NK-92 (cell line): Measurements from ENCODE around the gene BTBD18.

ENCODE experiments used
- DNase-seq: peaks from one replicate; lab custom pipeline; 2025; ENCODE audit not compliant: unreplicated experiment; lab: John Stamatoyannopoulos, UW

BTBD18 gene, protein sequence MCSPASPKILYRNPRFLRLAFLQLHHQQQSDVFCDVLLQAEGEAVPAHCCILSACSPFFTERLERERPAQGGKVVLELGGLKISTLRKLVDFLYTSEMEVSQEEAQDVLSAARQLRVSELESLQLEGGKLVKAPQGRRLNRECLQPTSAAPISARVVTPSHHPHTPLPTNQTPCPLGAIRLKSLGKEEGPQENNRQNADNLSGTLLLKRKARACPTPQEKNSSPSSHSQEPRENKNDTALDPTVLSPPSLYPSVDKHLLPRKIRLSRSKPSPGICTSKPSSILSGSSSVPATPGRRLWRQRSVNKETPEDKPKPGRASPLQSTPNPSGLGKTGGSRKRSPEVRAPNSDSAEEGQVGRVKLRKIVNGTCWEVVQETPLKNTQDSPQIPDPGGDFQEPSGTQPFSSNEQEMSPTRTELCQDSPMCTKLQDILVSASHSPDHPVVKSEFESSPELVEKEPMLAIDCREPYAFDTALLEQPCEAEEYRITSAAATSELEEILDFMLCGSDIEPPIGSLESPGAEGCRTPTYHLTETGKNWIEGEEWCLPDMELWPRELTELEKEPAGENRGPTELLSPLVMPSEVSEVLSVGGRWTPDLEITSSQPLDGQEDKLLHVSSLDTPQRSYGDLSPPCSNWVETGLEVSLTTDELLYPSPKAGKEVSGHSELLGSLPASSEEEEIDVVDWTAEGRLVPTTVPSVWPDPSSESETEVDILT

GRCh38 chr11:57751676-57752253 lies at the start of gene BTBD18:
BTBD18 (minus strand) TSS chr11:57751819; CDS start chr11:57751188, 631 bp downstream.
- DNase-seq, result no peak

DNA sequence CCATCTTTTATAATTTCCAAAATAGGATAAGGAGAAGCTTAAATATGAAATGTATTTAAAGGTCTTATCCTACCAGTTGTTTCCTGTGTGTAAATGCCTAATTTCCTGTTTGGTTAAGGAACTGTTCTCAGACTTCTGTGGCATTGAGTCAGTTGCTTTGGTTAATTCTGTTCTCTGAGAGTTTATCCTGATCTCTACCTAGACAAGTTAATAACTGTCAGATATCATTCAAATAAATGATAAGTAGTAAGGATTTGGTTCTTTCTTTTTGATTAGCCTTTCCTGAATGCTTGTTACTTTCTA lies 49.5 kb upstream of the BTBD18 start:
- DNase-seq, result no peak

GRCh38 chr11:57800444-57801182 lies 49.0 kb upstream of the BTBD18 start:
- DNase-seq, result no peak

DNA sequence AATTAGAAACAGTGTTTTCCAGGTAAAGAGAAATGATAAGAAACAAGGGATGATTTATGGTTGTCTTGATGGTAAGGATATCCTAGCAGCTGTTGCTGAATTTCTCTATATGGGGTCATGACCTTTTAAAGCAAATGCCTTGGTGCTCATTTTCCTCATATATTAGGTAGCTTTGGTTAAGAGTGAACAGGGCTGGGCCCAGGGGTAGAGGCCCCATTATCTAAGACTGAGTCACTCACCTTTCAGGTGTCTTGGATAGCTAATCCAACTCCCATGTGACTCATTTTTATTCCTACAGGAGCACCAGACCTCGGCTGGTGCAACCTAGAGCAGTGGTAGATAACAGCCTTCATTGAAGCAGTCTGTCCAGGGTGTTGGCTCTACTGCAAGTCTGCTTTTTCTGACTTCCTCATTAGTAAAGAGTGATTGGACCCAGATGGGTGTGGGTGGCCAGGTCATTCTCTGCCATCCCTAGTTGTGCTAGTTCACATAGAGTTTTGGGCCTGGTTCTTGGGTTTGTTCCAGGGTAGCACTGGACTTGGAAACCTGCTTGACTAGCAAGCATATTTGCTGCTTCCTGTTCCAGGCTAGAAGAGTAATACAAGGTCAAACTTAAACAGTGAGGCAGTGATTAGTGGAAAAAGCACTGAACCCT lies 47.4 kb upstream of the BTBD18 start:
- DNase-seq, result no peak

- no peak for DNase-seq
Observed at GRCh38 chr11:57793351-57794115, 41.9 kb upstream of the BTBD18 start.

- no peak for DNase-seq
Observed at GRCh38 chr11:57792870-57793269, 41.3 kb upstream of the BTBD18 start.

- DNase-seq, result no peak
Observed at GRCh38 chr11:57792060-57792541, 40.5 kb upstream of the BTBD18 start.

GRCh38 chr11:57791321-57792059 lies 39.9 kb upstream of the BTBD18 start:
- no peak for DNase-seq

DNA sequence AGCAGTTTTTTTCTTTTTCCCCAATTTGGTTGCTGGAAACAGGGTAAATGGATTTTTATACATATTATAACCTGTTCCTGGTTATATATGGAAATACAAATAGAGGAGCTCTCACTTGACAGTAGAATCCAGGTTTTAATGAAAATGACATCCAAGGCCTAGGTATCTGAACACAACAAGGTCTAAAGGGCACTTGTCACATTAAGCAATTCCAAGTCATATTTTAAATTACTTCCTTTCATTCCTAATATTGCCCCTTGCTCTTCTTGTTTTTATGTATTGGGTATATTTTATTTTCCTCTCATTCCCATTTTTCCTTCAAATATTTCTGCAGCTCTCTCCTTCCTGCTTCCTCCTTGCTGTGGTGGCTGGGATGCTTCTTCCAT lies 37.1 kb upstream of the BTBD18 start:
- no peak for DNase-seq

DNA sequence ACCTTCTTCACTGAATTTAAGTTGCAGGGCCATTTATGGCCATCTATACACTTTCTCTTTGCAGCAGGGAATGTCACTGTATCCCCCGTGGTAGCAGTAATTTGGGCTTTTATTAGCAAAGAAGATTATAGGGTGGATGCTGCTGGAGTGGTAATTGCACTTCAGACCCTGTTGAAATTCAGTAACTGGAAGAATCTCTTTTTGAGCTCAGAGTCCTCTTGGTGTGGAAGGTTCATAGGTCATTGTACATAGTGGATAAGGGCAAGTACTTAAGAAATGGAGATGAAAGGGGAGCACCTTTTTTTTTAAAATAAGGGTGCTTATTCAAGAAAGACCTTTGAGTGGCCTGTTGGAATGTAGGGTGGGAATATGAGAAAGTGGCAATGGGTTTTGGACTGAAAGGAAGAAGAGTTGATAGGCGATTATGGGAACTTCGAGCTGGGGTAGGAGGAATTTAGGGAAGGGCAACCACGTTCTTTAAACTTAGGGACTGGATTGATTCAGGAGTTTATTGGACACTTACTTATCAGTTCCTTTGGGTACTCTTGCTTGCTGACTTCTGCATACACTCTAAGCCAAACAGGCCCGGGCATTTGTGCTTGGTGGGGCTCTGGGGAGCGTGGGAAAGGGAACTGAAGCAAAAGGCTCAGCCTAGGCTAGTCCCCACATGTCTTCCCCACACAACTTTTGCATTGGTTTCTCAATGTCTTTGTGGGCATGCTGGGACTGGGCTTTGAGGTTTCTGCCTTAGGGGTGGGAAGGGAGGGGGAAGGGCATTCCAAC lies 36.5 kb upstream of the BTBD18 start:
- DNase-seq, result no peak

DNA sequence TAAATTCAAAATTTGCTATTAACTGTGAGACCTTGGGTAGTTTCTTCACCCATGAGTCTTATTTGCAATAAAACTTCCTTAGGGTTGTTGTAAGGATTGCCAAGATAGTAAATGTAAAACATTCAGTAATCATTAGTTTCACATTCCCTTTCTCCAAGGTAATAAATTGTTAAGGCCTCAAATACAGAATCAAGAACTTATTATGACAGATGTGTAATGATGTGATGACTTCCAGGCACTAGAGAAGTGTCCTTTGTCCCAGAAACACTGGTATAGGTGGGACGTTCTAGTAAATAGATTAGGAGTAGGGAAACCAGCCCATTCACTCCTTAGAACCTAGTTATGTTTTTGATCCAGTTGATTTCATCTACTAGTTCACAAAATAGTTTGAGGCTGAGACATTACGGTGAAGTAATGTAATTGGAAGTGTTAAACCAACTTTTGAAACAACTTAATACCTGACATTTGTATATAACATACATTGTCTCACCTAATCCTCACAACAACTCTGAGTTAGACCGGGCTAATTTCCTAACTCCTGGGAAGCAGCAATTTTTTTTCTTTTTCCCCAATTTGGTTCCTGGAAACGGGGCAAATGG lies 35.5 kb upstream of the BTBD18 start:
- no peak for DNase-seq

GRCh38 chr11:57786436-57786835 lies 34.8 kb upstream of the BTBD18 start:
- DNase-seq, result no peak

GRCh38 chr11:57785072-57785471 lies 33.5 kb upstream of the BTBD18 start:
- DNase-seq, result no peak

DNA sequence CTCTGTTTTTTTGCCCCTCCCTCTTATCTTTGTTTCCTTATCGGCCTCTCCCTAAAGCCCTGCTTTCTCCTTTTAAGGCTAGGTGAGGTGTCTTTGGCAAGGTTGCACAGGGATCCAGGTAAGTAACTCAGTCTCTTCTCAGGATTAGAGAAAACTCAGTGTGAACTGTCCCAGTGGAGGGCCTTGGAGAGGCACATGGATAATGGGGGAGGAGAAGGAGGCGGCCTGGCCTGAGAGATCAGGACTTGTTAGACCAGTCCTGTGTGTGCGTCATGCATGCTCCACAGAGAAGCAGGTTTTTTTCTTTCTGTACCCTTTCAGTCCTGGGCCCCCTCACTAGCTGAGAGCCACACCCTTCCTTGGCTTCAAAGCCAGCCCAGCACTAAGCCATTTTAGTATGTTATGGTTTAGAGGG lies 29.9 kb upstream of the BTBD18 start:
- DNase-seq, result no peak

DNA sequence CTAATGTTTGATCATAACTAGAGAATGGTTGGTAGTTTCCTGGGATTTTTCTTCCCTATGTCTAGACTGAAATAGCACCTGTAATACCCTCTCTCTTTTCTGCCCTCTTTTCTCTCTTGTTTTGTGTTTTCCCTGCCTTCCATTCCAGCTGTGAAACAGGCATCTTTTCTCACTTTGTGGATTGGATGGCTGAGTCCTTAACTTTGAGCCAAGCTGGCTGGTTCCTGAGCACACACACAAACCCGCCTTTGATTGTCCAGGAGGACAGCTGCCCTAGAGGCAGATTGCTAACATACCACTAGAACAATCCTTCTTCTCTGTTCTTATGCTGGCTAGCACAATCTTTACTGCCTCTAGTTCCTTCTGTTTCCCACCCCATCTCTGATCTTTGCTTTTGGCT lies 27.7 kb upstream of the BTBD18 start:
- DNase-seq, result no peak

- no peak for DNase-seq
Observed at GRCh38 chr11:57778318-57779037, 26.9 kb upstream of the BTBD18 start.

DNA sequence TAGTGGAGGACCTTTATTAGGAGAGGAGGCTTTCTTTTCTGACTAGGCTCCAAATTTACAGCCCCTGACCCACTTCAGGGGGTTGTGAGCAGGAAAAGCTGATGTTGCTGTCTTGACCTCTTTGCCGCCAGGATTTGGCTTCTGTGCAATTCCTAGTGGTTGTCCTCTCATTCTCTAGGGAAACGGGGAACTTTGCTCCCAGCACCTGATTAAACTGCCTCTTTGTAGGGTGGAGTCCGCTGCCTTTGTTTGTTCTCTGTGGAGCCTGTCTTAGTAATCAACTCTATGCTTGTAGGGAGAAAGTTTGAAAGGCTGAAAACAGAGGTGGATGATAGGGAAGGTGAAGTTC lies 26.3 kb upstream of the BTBD18 start:
- no peak for DNase-seq
